Measurements from ENCODE around the gene HMX1.

DNA sequence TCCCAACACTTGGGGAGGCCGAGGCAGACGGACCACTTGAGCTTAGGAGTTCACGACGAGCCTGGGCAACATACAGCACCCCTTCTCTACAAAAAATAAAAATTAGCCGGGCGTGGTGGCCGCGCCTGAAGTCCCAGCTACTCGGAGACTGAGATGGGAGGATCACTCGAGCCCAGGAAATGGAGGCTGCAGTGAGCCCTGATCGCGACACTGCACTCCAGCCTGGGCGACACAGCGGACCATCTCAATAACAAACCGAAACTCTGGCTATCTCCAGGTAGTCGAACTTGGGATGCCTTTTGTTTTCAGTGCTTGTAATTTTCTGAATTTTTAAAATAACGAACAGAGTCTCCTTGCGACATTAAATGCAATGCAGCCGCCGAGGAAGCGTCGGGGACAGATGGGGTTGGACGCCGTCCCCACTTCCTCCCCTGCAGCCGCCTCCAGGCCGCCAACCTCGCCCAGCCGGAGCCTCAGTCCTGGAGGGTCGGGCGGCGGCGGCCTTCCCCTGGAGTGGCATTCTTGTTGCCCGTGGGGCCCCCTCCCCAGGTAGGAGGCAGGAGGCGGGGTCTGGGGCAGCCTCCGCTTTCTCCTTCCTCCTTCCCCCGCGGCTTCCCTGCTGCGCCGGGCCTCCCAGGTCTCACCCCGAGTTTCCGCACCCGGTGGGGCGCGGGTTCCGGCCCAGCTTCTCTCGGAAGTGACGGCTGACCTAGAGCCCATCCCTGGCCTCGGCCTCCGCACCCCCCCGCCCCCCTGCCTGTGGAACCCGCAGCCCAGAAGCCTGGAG, 14.6 kb downstream of the HMX1 start:
- TF ChIP-seq, protein P1, sequence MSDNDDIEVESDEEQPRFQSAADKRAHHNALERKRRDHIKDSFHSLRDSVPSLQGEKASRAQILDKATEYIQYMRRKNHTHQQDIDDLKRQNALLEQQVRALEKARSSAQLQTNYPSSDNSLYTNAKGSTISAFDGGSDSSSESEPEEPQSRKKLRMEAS (IDR thresholded peaks at IDR 0.05; ENCODE audit: low read depth) = no peak
- TF ChIP-seq CTCF (IDR thresholded peaks at IDR 0.05) = no peak
- no peak for TF ChIP-seq RAD21 (IDR thresholded peaks at IDR 0.05; ENCODE audit: low read length)
- no peak for TF ChIP-seq JUND (IDR thresholded peaks at IDR 0.05)
- no peak for TF ChIP-seq FOSL2 (IDR thresholded peaks at IDR 0.05; ENCODE audit: borderline replicate concordance, low read depth)
- TF ChIP-seq RFX5 (IDR thresholded peaks at IDR 0.05; ENCODE audit: low read length) = no peak

Measured in SK-N-SH (cell line).